GM13977 (cell line): Measurements from ENCODE around the gene ENO2.
A peak's percentile ranks its signal among the peaks of the same experiment; 100 is the strongest.
"Not testable (repeated sequence)": the region's sequence is repeated elsewhere in the genome, so short reads cannot be mapped to it uniquely, and the experiment has no call there.

ENCODE experiments used
- DNase-seq: peaks from one replicate; pipeline ENCODE4 v3.0.0; 2012; ENCODE audit warnings: low spot score
- in situ Hi-C: fragments of 300-500 bp; cut with MboI; formaldehyde crosslinking; loops from one replicate; pipeline ENCODE4 v1.12.0; 2022; ENCODE audit warnings: low sequenced_read_pairs, low pct_unique_long_range_greater_than_20kb, mixed read lengths, inconsistent platforms; ENCODE audit not compliant: unreplicated experiment
- TF ChIP-seq, protein P1 (sequence below): IDR thresholded peaks from 2 replicates; pipeline ENCODE4 v1.5.1; 2012; ENCODE audit warnings: mild to moderate bottlenecking, control low read depth; ENCODE audit not compliant: insufficient read depth; ENCODE audit errors: extremely low read depth, missing control alignments

ENO2 gene

GRCh38 chr12:6899837-6900519 is 14.4 kb upstream of the ENO2 start:
- DNase-seq = no peak
- in situ Hi-C loops = no loop called here
- TF ChIP-seq, protein P1, sequence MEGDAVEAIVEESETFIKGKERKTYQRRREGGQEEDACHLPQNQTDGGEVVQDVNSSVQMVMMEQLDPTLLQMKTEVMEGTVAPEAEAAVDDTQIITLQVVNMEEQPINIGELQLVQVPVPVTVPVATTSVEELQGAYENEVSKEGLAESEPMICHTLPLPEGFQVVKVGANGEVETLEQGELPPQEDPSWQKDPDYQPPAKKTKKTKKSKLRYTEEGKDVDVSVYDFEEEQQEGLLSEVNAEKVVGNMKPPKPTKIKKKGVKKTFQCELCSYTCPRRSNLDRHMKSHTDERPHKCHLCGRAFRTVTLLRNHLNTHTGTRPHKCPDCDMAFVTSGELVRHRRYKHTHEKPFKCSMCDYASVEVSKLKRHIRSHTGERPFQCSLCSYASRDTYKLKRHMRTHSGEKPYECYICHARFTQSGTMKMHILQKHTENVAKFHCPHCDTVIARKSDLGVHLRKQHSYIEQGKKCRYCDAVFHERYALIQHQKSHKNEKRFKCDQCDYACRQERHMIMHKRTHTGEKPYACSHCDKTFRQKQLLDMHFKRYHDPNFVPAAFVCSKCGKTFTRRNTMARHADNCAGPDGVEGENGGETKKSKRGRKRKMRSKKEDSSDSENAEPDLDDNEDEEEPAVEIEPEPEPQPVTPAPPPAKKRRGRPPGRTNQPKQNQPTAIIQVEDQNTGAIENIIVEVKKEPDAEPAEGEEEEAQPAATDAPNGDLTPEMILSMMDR = no peak

DNA sequence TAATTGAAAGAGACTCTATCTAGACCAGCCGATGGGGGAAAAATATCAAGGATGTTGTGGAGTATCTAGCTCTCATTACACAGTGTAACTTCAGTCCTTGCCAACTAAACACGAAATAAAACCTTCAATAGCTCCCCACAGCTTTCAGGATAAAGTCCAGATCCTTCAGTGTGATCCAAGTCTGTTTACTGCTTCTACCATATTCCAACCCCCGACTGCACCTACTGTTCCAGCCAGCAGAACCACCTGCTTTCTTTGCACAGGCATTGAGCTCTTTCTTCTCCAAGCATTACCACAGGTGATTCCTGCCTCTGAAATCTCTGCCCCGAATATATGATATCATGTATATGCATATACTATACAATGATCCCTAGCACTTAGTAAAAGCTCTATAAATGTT is 11.9 kb upstream of the ENO2 start:
- no peak for DNase-seq

GRCh38 chr12:6903722-6904121 is 10.7 kb upstream of the ENO2 start:
- in situ Hi-C loops = no loop called here
- TF ChIP-seq, protein P1 = no peak
- DNase-seq = no peak

More for the DNA sequence above, 11.9 kb upstream of the ENO2 start:
- in situ Hi-C loops = no loop called here
- TF ChIP-seq, protein P1 = no peak

DNA sequence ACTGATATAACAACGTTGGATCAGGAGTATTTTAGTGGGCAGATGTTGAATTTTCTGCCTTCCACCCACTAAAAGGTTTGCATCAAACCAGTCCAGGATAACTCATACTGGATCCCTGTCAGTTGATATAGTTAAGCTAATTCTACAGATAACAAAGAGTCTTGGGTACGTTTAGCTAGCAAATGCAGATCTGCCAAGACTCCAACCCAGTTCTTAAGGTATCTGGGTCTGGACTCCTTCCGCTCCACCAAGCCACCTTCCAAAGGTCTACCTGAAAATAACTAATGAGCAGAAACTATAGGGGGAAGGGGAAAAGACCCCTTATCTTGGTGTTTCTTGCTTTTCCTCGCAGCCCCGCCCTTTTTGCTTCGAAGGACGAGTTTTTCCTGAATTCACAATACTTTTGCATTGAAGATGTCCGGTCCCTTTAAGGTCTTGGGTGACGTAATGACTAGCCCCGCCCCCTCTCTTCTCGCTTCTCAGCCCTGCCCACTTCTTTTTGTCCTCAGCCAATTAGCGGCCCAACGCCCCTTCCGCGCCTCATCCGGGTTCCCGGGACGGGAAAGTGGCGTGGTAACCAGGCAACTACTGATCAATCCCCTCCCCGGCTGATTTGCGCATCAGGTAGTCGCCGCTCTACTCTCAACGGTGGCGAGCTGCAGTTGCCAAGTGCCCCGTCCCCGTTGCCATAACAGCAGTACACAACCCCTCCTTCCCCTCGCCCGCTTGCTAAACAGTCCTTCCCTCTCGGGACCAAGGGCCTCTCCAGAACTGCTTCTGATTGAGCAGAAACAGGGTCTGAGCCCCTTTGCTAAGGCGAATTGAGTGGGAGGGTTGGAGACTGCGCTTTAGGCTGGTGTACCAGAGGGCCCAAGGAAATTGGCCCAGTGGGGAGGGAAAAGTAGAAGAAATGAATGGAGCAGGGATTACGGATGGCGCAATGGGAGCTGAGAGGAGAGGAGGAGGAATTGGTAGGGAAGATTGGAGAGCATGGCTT is 9.8 kb upstream of the ENO2 start, which contains the start of gene LRRC23:
TSS of gene LRRC23 (plus strand) at position 543 of the 997 bp plus-strand sequence. CDS start 812 bp downstream, outside the sequence.
- in situ Hi-C loops = no loop called here

GRCh38 chr12:6905414-6906040 is 8.9 kb upstream of the ENO2 start:
- in situ Hi-C loops = no loop called here
- DNase-seq = no peak
- TF ChIP-seq, protein P1 = no peak

More for the DNA sequence above, 9.8 kb upstream of the ENO2 start, which contains the start of gene LRRC23:
- TF ChIP-seq, protein P1 = no peak
- peak; percentile 94 for DNase-seq

DNA sequence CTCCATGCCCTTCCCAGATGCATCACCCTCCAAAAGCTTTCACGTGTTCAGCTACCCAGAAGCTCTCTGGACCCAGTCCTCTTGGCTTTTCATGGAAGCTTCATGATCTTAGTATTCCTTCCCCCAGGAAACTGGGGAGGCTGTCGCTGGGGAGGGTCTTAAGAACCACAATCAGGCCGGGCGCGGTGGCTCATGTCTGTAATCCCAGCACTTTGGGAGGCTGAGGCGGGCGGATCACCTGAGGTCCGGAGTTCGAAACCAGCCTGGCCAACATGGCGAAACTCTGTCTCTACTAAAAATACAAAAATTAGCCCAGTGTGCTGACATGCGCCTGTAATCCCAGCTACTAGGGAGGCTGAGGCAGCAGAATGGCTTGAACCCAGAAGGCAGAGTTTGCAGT is 6.2 kb upstream of the ENO2 start:
- DNase-seq, in situ Hi-C loops: not testable (repeated sequence)
